ENCODE data around the gene TMEM179. TPM values are rescaled to one million over a fixed set of nuclear protein-coding genes. Genes with fewer than 3 reads are reported as not detected.

TMEM179 gene
- total RNA-seq, 1 donor from 2014 or later = 20.2 TPM

GRCh38 chr14:104597576-104597975 lies 7.0 kb downstream of the TMEM179 start:
- Mint-ChIP-seq H3K36me3 (ENCODE audit: low read depth) (no peaks in the 10 kb centered on the region), H3K27ac (ENCODE audit: unreplicated experiment) (no peak overlapping the region), H3K4me1 (peaks cover 7% of the 10 kb centered on the region), H3K9me3 (no peaks in the 10 kb centered on the region), H3K27me3 (ENCODE audit: low read depth) (peaks cover 5% of the 10 kb centered on the region), H3K4me3 (no peak overlapping the region)
- DNase-seq (ENCODE audit: low read depth, low spot score) = no peak
- no peak for TF ChIP-seq CTCF (conservative IDR thresholded peaks at IDR 0.05)

GRCh38 chr14:104596927-104597351 lies 7.6 kb downstream of the TMEM179 start:
- DNase-seq (ENCODE audit: low read depth, low spot score) = no peak
- no peaks in the 10 kb centered on the region for H3K9me3 Mint-ChIP-seq
- H3K27me3 Mint-ChIP-seq (ENCODE audit: low read depth) = peaks cover 8% of the 10 kb centered on the region
- no peak for TF ChIP-seq CTCF (conservative IDR thresholded peaks at IDR 0.05)
- peaks cover 11% of the 10 kb centered on the region for H3K4me1 Mint-ChIP-seq
- no peaks in the 10 kb centered on the region for H3K36me3 Mint-ChIP-seq (ENCODE audit: low read depth)
- H3K4me3 Mint-ChIP-seq = no peak overlapping the region
- H3K27ac Mint-ChIP-seq (ENCODE audit: unreplicated experiment) = no peak overlapping the region

GRCh38 chr14:104596451-104596918 lies 8.1 kb downstream of the TMEM179 start:
- no peak for TF ChIP-seq CTCF (conservative IDR thresholded peaks at IDR 0.05)
- no peak overlapping the region for H3K27ac Mint-ChIP-seq (ENCODE audit: unreplicated experiment)
- H3K36me3 Mint-ChIP-seq (ENCODE audit: low read depth) = no peaks in the 10 kb centered on the region
- DNase-seq (ENCODE audit: low read depth, low spot score) = no peak
- H3K27me3 Mint-ChIP-seq (ENCODE audit: low read depth) = peaks cover 8% of the 10 kb centered on the region
- no peaks in the 10 kb centered on the region for H3K9me3 Mint-ChIP-seq
- peaks cover 11% of the 10 kb centered on the region for H3K4me1 Mint-ChIP-seq
- no peak overlapping the region for H3K4me3 Mint-ChIP-seq

GRCh38 chr14:104595911-104596450 lies 8.6 kb downstream of the TMEM179 start:
- no peak overlapping the region for H3K27ac Mint-ChIP-seq (ENCODE audit: unreplicated experiment)
- no peak for DNase-seq (ENCODE audit: low read depth, low spot score)
- TF ChIP-seq CTCF (conservative IDR thresholded peaks at IDR 0.05) = no peak

GRCh38 chr14:104595116-104595675 lies 9.4 kb downstream of the TMEM179 start:
- Mint-ChIP-seq H3K4me1 (peaks cover 5% of the 10 kb centered on the region), H3K4me3 (no peak overlapping the region), H3K9me3 (no peaks in the 10 kb centered on the region), H3K27me3 (ENCODE audit: low read depth) (peaks cover 3% of the 10 kb centered on the region), H3K27ac (ENCODE audit: unreplicated experiment) (no peak overlapping the region), H3K36me3 (ENCODE audit: low read depth) (no peaks in the 10 kb centered on the region)
- DNase-seq (ENCODE audit: low read depth, low spot score) = no peak
- no peak for TF ChIP-seq CTCF (conservative IDR thresholded peaks at IDR 0.05)

More at GRCh38 chr14:104595911-104596450, 8.6 kb downstream of the TMEM179 start:
- Mint-ChIP-seq H3K36me3 (ENCODE audit: low read depth) (no peaks in the 10 kb centered on the region), H3K9me3 (no peaks in the 10 kb centered on the region), H3K4me3 (no peak overlapping the region), H3K27me3 (ENCODE audit: low read depth) (peaks cover 8% of the 10 kb centered on the region), H3K4me1 (peaks cover 11% of the 10 kb centered on the region)

Data from neural crest cell (in vitro differentiated cells).